PC-9 (cell line): Measurements from ENCODE around the gene DST. TPM values are rescaled to one million over a fixed set of nuclear protein-coding genes. Genes with fewer than 3 reads are reported as not detected.

Experiments used
- BruUV-seq: library from RNA; stranded (reverse); fragments of 400-500 nt; replicated peaks from 2 replicates; lab custom pipeline; 2021; lab: Mats Ljungman, UMichigan
- CTCF ChIA-PET: fragments of 300-600 bp; sonication (Branson Sonifier 250); formaldehyde crosslinking; loops from one replicate; lab custom pipeline; 2022; ENCODE audit warnings: antibody characterized with exemption; lab: Charles Lee
- POLR2A ChIA-PET: fragments of 300-600 bp; sonication (Branson Sonifier 250); formaldehyde crosslinking; loops from one replicate; lab custom pipeline; 2022; ENCODE audit warnings: antibody characterized with exemption; ENCODE audit not compliant: unreplicated experiment; lab: Charles Lee
- DNase-seq, 2 experiments: peaks; one replicate each; pipeline versions ENCODE4 v3.0.0 to v3.0.0-alpha.2; 2015 to 2022; ENCODE audit warnings: mixed read lengths in 1 of 2
- H2AFZ ChIP-seq: fragments of 200-600 bp; sonication (generic); 2 replicates; pipeline ENCODE4 v1.8.1; 2017; ENCODE audit warnings: antibody characterized with exemption
- H3F3A ChIP-seq: fragments of 200-600 bp; sonication (generic); 2 replicates; pipeline ENCODE4 v1.8.1; 2017; ENCODE audit warnings: antibody characterized with exemption, mild to moderate bottlenecking, low read depth; ENCODE audit not compliant: insufficient read depth
- H3K27ac ChIP-seq: fragments of 200-600 bp; sonication (generic); 2 replicates; pipeline ENCODE4 v1.6.1; 2016; ENCODE audit warnings: mixed run types
- H3K27me3 ChIP-seq: fragments of 200-600 bp; sonication (generic); 2 replicates; pipeline ENCODE4 v1.6.1; 2016; ENCODE audit warnings: low read depth, mixed run types; ENCODE audit not compliant: insufficient read depth
- H3K36me3 ChIP-seq: fragments of 200-600 bp; sonication (generic); 2 replicates; pipeline ENCODE4 v1.6.1; 2016; ENCODE audit warnings: low read depth, mixed run types
- H3K4me1 ChIP-seq: fragments of 200-600 bp; sonication (generic); replicated peaks from 2 replicates; pipeline ENCODE4 v1.6.1; 2016; ENCODE audit warnings: mixed run types; ENCODE audit not compliant: insufficient read depth
- H3K4me2 ChIP-seq: fragments of 200-600 bp; sonication (generic); 2 replicates; pipeline ENCODE4 v1.6.1; 2017; ENCODE audit warnings: mixed run types
- H3K4me3 ChIP-seq: fragments of 200-600 bp; sonication (generic); 2 replicates; pipeline ENCODE4 v1.6.1; 2016; ENCODE audit warnings: mixed run types
- H3K79me2 ChIP-seq: fragments of 200-600 bp; sonication (generic); 2 replicates; pipeline ENCODE4 v1.6.1; 2017; ENCODE audit warnings: low read depth, mixed run types
- H3K9me2 ChIP-seq: fragments of 200-600 bp; sonication (generic); 2 replicates; pipeline ENCODE4 v1.8.1; 2017; ENCODE audit warnings: mild to moderate bottlenecking; ENCODE audit not compliant: insufficient read depth
- H3K9me3 ChIP-seq: fragments of 200-600 bp; sonication (generic); 2 replicates; pipeline ENCODE4 v1.8.1; 2016; ENCODE audit warnings: low read depth; ENCODE audit not compliant: insufficient read depth
- H4K20me1 ChIP-seq: fragments of 200-600 bp; sonication (generic); 2 replicates; pipeline ENCODE4 v1.8.1; 2017; ENCODE audit not compliant: insufficient read depth
- EZH2 ChIP-seq: fragments of 200-600 bp; sonication (generic); IDR thresholded peaks from 2 replicates; pipeline ENCODE4 v1.8.0; 2017; ENCODE audit warnings: antibody characterized with exemption, low read depth
- intact Hi-C: fragments of 100-400 bp; cut with micrococcal nuclease; formaldehyde crosslinking; loops from one replicate; pipeline ENCODE4 v1.10.0; 2022; ENCODE audit not compliant: unreplicated experiment
- total RNA-seq: library from RNA; stranded (reverse); gene quantifications from 2 replicates; pipeline ENCODE4 v1.2.3, GENCODE V29; 2021
- TF ChIP-seq, protein P1 (sequence below): fragments of 200-600 bp; sonication (generic); conservative IDR thresholded peaks from 2 replicates; pipeline ENCODE4 v1.6.1; 2017; ENCODE audit warnings: mixed run types, antibody characterized with exemption, mild to moderate bottlenecking, moderate library complexity

The DST gene
- total RNA-seq, 1 experiment from 2014 or later: 217 TPM

DNA sequence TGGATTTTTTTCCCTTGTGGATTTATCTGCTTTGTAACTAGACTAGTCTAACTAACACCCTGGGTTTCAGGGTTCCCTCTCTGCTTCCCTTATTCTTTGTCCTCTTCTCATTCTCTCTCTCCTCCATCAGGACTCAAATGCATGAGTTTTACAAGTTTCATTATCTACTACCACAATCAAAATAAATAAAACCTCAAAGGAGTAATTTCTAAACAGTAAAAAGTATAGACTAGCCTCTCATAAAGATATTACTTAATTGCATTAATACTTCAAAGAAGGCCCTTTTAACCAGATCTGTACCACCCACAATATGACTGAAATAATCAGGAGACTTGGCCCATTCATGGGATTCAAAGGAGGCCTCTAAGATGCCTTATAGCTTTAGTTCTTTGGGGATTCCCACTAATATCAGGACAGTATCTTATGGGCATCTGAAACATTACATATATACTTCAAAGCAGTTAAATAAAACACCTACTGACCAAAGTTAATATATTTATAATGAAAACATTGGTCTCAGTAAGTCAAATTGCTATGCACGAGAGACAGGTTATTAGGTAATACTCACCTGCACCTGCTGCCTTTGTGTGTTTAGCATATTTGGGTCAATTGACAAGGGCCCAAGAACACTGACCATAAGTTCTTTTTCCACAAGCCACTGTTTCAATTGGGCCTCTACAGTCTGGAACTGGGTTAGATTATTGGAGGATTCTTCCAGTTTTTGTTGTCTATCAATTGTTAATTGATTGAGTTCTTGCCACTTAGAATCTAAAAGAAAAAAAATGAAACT lies 85.7 kb downstream of the DST start:
- TF ChIP-seq EZH2: no peak
- TF ChIP-seq, protein P1, sequence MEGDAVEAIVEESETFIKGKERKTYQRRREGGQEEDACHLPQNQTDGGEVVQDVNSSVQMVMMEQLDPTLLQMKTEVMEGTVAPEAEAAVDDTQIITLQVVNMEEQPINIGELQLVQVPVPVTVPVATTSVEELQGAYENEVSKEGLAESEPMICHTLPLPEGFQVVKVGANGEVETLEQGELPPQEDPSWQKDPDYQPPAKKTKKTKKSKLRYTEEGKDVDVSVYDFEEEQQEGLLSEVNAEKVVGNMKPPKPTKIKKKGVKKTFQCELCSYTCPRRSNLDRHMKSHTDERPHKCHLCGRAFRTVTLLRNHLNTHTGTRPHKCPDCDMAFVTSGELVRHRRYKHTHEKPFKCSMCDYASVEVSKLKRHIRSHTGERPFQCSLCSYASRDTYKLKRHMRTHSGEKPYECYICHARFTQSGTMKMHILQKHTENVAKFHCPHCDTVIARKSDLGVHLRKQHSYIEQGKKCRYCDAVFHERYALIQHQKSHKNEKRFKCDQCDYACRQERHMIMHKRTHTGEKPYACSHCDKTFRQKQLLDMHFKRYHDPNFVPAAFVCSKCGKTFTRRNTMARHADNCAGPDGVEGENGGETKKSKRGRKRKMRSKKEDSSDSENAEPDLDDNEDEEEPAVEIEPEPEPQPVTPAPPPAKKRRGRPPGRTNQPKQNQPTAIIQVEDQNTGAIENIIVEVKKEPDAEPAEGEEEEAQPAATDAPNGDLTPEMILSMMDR: no peak
- no peaks in the 10 kb centered on the region for H3K27me3 ChIP-seq
- ChIA-PET POLR2A (no interaction called here), CTCF (no interaction called here)
- peaks cover 21% of the 10 kb centered on the region; the same call in 1 of the 2 replicates for H3K36me3 ChIP-seq
- no peaks in the 10 kb centered on the region for H3K4me1 ChIP-seq
- peaks cover 3% of the 10 kb centered on the region; the same call in 1 of the 2 replicates for H3F3A ChIP-seq
- H3K79me2 ChIP-seq: no peaks in the 10 kb centered on the region
- no peak overlapping the region for H3K4me3 ChIP-seq
- H2AFZ ChIP-seq: no peak overlapping the region
- BruUV-seq: no TSS peak
- no peaks in the 10 kb centered on the region for H3K9me3 ChIP-seq
- intact Hi-C loops: no loop called here
- H4K20me1 ChIP-seq: no peaks in the 10 kb centered on the region; the same call in 1 of the 2 replicates
- H3K9me2 ChIP-seq: no peaks in the 10 kb centered on the region
- no peak for DNase-seq
- no peak overlapping the region for H3K27ac ChIP-seq
- H3K4me2 ChIP-seq: no peak overlapping the region

DNA sequence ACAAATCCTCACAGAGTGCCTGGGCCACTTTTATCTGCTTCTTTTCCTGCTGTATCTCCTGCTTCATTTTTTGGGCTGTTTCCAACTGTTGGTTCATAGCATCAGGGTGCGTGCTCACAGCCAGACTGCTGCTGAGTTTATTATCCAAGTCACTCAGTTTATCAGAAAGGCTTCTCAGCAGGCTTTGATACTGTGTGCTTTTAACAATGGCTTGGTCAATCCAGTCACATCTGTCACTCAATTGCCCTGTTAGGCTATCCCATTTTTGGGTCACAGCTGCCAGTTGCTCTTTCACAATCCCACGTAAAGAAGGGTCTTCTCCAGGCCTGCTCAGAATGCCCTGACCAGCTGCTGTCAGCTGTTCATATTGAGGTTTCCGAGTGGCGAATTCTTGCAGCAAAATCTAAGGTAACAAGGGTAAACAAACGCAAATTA lies 87.2 kb downstream of the DST start:
- DNase-seq: no peak
- CTCF ChIA-PET: no interaction called here
- Histone ChIP-seq H3K27me3 (no peaks in the 10 kb centered on the region), H3K9me2 (no peaks in the 10 kb centered on the region), H3K79me2 (no peaks in the 10 kb centered on the region), H3K9me3 (no peaks in the 10 kb centered on the region), H2AFZ (no peak overlapping the region), H3K27ac (no peak overlapping the region), H3K4me3 (no peak overlapping the region), H3K4me1 (no peaks in the 10 kb centered on the region), H3K4me2 (no peak overlapping the region), H3F3A (peaks cover 3% of the 10 kb centered on the region; the same call in 1 of the 2 replicates), H3K36me3 (peaks cover 21% of the 10 kb centered on the region; the same call in 1 of the 2 replicates), H4K20me1 (no peaks in the 10 kb centered on the region; the same call in 1 of the 2 replicates)
- POLR2A ChIA-PET: no interaction called here
- intact Hi-C loops: no loop called here
- no TSS peak for BruUV-seq
- TF ChIP-seq, protein P1: no peak
- no peak for TF ChIP-seq EZH2

DNA sequence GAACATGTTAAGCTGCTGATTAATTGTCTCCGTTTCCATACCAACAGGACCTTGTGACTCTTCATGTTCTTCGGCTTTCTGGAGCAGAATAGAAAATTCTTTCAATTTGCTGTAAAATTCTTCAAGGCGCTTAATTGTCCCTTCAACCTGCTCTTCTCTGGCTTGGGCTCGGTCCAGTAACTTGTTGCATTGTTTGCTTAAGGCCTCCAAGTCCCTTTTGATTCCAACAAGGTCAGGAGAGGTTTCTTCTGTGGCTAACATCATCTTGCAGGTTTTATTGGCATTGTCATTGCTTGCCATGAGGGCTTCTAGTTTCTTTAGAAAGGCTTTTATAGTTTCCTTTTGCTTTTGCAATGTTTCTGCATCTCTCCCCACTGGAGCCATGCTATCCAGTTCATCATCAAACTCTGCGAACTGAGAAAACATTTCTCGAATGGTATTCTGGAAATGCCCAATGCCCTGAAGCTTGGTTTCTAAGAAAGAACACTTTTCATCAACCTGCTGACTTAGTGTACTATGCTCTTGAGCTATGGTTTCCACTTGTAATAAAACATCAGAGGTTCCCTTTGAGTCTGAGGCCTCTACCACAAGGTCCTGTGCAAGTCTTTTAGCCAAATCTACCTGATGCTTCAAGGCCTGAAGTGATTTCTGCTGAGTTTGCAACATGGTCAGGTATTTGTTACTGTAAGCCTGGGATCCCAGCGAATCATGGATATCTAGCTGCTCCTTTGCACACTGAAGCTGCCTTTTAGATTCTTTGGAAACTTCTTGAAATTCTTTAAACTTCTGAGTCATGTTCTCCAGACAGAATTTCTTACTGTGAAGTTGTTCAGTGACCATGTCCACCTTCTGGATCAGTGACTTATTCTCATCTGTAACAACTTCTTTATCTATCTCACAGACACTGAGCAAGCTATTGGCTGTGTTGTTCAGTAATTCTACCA lies 90.2 kb downstream of the DST start:
- Histone ChIP-seq H3K4me3 (no peak overlapping the region), H4K20me1 (no peaks in the 10 kb centered on the region; the same call in 1 of the 2 replicates), H3K27ac (no peak overlapping the region), H3K4me2 (no peak overlapping the region), H3K36me3 (peaks cover 25% of the 10 kb centered on the region; the same call in 1 of the 2 replicates), H3K79me2 (peaks cover 4% of the 10 kb centered on the region; the same call in 1 of the 2 replicates), H3K9me3 (no peaks in the 10 kb centered on the region), H3K27me3 (no peaks in the 10 kb centered on the region), H3F3A (peaks cover 3% of the 10 kb centered on the region; the same call in 1 of the 2 replicates), H3K9me2 (no peaks in the 10 kb centered on the region), H3K4me1 (no peaks in the 10 kb centered on the region), H2AFZ (no peak overlapping the region)
- no peak for TF ChIP-seq EZH2
- TF ChIP-seq, protein P1: no peak
- DNase-seq: no peak
- ChIA-PET POLR2A (no interaction called here), CTCF (no interaction called here)
- intact Hi-C loops: no loop called here
- TSS peak; percentile 12 for BruUV-seq
